ENCODE data around the gene ANK2.

ANK2 gene

GRCh38 chr4:113106108-113106507, 56.7 kb downstream of the ANK2 start:
- no peak for TF ChIP-seq EZH2 (IDR thresholded peaks at IDR 0.05; ENCODE audit: borderline replicate concordance, low read length)
- no peak overlapping the region for H3K9ac ChIP-seq (ENCODE audit: low read length)

DNA sequence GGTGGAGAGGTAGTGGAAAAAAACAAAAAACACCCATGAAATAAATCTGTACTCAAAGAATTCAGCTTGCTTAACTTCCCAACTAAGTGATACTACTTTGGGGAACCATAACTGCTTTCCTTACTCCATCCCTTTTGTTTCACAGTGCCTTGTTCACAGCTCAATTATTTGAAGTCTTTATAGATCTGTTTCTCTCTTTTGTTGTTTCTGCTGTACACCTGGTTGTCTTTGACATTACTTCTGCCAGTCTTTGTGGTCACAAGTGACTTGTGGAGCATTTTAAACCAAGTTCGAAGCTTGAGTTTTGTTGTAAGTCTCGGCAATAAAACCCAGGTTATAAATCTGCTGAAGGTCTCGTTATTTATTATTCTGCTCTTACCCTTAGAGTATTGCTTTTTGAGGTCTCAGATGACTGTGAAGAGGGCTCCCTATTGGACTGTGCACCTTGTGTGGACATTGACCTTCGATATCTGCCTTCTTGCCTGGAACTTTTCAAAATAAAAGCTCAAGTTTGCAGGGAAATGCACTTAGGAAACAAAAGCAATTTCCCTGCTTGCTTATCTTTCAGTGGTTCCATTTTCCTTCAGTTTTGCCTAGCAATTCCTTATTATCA, 59.8 kb downstream of the ANK2 start:
- no peaks in the 10 kb centered on the region for H3K36me3 ChIP-seq (ENCODE audit: insufficient read depth, low read length)
- H2AFZ ChIP-seq (ENCODE audit: low read length): no peak overlapping the region
- no peak overlapping the region for H3K4me3 ChIP-seq (ENCODE audit: low read depth, low read length, poor library complexity, severe bottlenecking)
- H3K9me3 ChIP-seq (ENCODE audit: low read length): no peaks in the 10 kb centered on the region
- no peaks in the 10 kb centered on the region for H3K27me3 ChIP-seq (ENCODE audit: insufficient read depth, low read length)
- no peaks in the 10 kb centered on the region for H3K4me1 ChIP-seq (ENCODE audit: insufficient read depth, low read length, severe bottlenecking)
- H3K4me2 ChIP-seq (ENCODE audit: low read length): no peak overlapping the region
- no peak overlapping the region for H3K9ac ChIP-seq (ENCODE audit: low read length)
- no peaks in the 10 kb centered on the region for H3K9me2 ChIP-seq (ENCODE audit: low read depth, low read length)
- no peaks in the 10 kb centered on the region for H3K79me2 ChIP-seq (ENCODE audit: insufficient read depth, low read length)
- no peak for TF ChIP-seq EZH2 (IDR thresholded peaks at IDR 0.05; ENCODE audit: borderline replicate concordance, low read length)
- TF ChIP-seq, protein P1, sequence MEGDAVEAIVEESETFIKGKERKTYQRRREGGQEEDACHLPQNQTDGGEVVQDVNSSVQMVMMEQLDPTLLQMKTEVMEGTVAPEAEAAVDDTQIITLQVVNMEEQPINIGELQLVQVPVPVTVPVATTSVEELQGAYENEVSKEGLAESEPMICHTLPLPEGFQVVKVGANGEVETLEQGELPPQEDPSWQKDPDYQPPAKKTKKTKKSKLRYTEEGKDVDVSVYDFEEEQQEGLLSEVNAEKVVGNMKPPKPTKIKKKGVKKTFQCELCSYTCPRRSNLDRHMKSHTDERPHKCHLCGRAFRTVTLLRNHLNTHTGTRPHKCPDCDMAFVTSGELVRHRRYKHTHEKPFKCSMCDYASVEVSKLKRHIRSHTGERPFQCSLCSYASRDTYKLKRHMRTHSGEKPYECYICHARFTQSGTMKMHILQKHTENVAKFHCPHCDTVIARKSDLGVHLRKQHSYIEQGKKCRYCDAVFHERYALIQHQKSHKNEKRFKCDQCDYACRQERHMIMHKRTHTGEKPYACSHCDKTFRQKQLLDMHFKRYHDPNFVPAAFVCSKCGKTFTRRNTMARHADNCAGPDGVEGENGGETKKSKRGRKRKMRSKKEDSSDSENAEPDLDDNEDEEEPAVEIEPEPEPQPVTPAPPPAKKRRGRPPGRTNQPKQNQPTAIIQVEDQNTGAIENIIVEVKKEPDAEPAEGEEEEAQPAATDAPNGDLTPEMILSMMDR (IDR thresholded peaks at IDR 0.05; ENCODE audit: low read length): no peak
- H3K27ac ChIP-seq (ENCODE audit: low read depth, low read length, poor library complexity, severe bottlenecking): no peak overlapping the region
- no peaks in the 10 kb centered on the region for H4K20me1 ChIP-seq (ENCODE audit: insufficient read depth, low read length)
- H3F3A ChIP-seq (ENCODE audit: insufficient read depth, low read length): no peaks in the 10 kb centered on the region

More at GRCh38 chr4:113106108-113106507, 56.7 kb downstream of the ANK2 start:
- no peaks in the 10 kb centered on the region for H3K79me2 ChIP-seq (ENCODE audit: insufficient read depth, low read length)
- H3K4me3 ChIP-seq (ENCODE audit: low read depth, low read length, poor library complexity, severe bottlenecking): no peak overlapping the region
- H3F3A ChIP-seq (ENCODE audit: insufficient read depth, low read length): no peaks in the 10 kb centered on the region
- H3K36me3 ChIP-seq (ENCODE audit: insufficient read depth, low read length): no peaks in the 10 kb centered on the region
- no peaks in the 10 kb centered on the region for H3K9me3 ChIP-seq (ENCODE audit: low read length)
- H3K4me2 ChIP-seq (ENCODE audit: low read length): no peak overlapping the region
- H3K27me3 ChIP-seq (ENCODE audit: insufficient read depth, low read length): no peaks in the 10 kb centered on the region
- no peak overlapping the region for H2AFZ ChIP-seq (ENCODE audit: low read length)
- H3K9me2 ChIP-seq (ENCODE audit: low read depth, low read length): no peaks in the 10 kb centered on the region
- H3K27ac ChIP-seq (ENCODE audit: low read depth, low read length, poor library complexity, severe bottlenecking): no peak overlapping the region
- no peaks in the 10 kb centered on the region for H3K4me1 ChIP-seq (ENCODE audit: insufficient read depth, low read length, severe bottlenecking)
- no peaks in the 10 kb centered on the region for H4K20me1 ChIP-seq (ENCODE audit: insufficient read depth, low read length)

DNA sequence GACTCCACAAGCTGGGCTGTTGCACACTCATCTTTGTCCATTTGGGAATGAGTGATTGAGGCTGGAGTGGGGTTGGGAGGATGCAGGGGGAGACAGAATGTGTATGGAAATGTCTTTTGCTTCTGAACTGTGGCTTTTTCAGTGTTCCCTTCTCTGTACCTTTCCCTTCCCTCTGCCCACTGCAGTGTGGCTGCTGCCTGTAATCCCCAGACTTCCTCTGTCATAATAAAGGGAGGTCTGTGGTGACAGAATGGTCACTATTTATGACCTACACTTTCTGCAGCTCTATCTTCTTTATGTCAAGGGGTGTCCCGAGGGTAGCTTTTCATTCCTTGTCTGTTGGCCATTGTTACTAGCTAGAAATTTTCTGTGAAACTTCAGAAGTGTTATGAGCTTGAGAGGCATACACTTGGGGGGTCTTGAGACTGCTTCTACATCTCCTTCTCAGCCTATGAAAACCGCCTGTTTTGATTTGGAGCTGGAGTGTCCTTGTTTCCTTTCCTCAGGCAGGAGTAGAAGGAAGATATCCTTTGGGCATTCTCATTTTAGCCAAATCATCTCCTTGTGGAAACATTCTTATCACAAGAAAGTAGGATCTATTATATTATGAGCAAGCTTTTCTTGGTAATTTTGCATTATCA, 63.0 kb downstream of the ANK2 start:
- H4K20me1 ChIP-seq (ENCODE audit: insufficient read depth, low read length): no peaks in the 10 kb centered on the region
- H3K4me2 ChIP-seq (ENCODE audit: low read length): no peak overlapping the region
- no peaks in the 10 kb centered on the region for H3K36me3 ChIP-seq (ENCODE audit: insufficient read depth, low read length)
- H3K4me1 ChIP-seq (ENCODE audit: insufficient read depth, low read length, severe bottlenecking): no peaks in the 10 kb centered on the region
- TF ChIP-seq EZH2 (IDR thresholded peaks at IDR 0.05; ENCODE audit: borderline replicate concordance, low read length): no peak
- TF ChIP-seq, protein P1 (IDR thresholded peaks at IDR 0.05; ENCODE audit: low read length): no peak
- no peaks in the 10 kb centered on the region for H3F3A ChIP-seq (ENCODE audit: insufficient read depth, low read length)
- H3K9ac ChIP-seq (ENCODE audit: low read length): no peak overlapping the region
- no peaks in the 10 kb centered on the region for H3K9me3 ChIP-seq (ENCODE audit: low read length)
- H3K9me2 ChIP-seq (ENCODE audit: low read depth, low read length): no peaks in the 10 kb centered on the region
- H3K4me3 ChIP-seq (ENCODE audit: low read depth, low read length, poor library complexity, severe bottlenecking): no peak overlapping the region
- H2AFZ ChIP-seq (ENCODE audit: low read length): no peak overlapping the region
- H3K27ac ChIP-seq (ENCODE audit: low read depth, low read length, poor library complexity, severe bottlenecking): no peak overlapping the region
- no peaks in the 10 kb centered on the region for H3K79me2 ChIP-seq (ENCODE audit: insufficient read depth, low read length)
- H3K27me3 ChIP-seq (ENCODE audit: insufficient read depth, low read length): no peaks in the 10 kb centered on the region

Data from OCI-LY1 (cell line).